GM04503 (cell line): ENCODE measurements around the gene SEPTIN14.
"Not testable (repeated sequence)": the region's sequence is repeated elsewhere in the genome, so short reads cannot be mapped to it uniquely, and the experiment has no call there.

ENCODE experiments used
- DNase-seq: peaks from one replicate; pipeline ENCODE4 v3.0.0-alpha.2; 2012; ENCODE audit warnings: low read depth

SEPTIN14 gene

GRCh38 chr7:55784151-55784550, 78.4 kb downstream of the SEPTIN14 start:
- DNase-seq = no peak

- no peak for DNase-seq
Observed at GRCh38 chr7:55778631-55779030, 83.9 kb downstream of the SEPTIN14 start.

GRCh38 chr7:55776196-55776595, 86.4 kb downstream of the SEPTIN14 start:
- no peak for DNase-seq

GRCh38 chr7:55775051-55775420, 87.5 kb downstream of the SEPTIN14 start:
- DNase-seq = no peak

GRCh38 chr7:55774327-55775050, 88.1 kb downstream of the SEPTIN14 start:
- no peak for DNase-seq

- no peak for DNase-seq
Observed at GRCh38 chr7:55770778-55771177, 91.8 kb downstream of the SEPTIN14 start.

GRCh38 chr7:55753274-55753862, 109.2 kb downstream of the SEPTIN14 start:
- DNase-seq = not testable (repeated sequence)

GRCh38 chr7:55744706-55745105, 117.8 kb downstream of the SEPTIN14 start:
- not testable (repeated sequence) for DNase-seq
